ENCODE data around the gene PASD1. TPM values are rescaled to one million over a fixed set of nuclear protein-coding genes. Genes with fewer than 3 reads are reported as not detected.

PASD1 gene
- total RNA-seq, 1 donor from 2014 or later, result not detected

GRCh38 chrX:151708821-151709220, 145.3 kb downstream of the PASD1 start:
- H3K9me3 Mint-ChIP-seq (ENCODE audit: low read depth), result peaks cover 9% of the 10 kb centered on the region
- DNase-seq (ENCODE audit: low spot score, unreplicated experiment), result no peak
- H3K36me3 Mint-ChIP-seq (ENCODE audit: insufficient read depth), result no peaks in the 10 kb centered on the region
- H3K4me3 Mint-ChIP-seq (ENCODE audit: low read depth), result no peak overlapping the region
- no peak for TF ChIP-seq CTCF (IDR thresholded peaks at IDR 0.05; ENCODE audit: unreplicated experiment)
- no peaks in the 10 kb centered on the region for H3K4me1 Mint-ChIP-seq (ENCODE audit: low read depth)
- H3K27me3 Mint-ChIP-seq, result peaks cover 7% of the 10 kb centered on the region
- H3K27ac Mint-ChIP-seq, result no peak overlapping the region

GRCh38 chrX:151710457-151710856, 147.0 kb downstream of the PASD1 start:
- peaks cover 4% of the 10 kb centered on the region for H3K9me3 Mint-ChIP-seq (ENCODE audit: low read depth)
- no peak overlapping the region for H3K4me3 Mint-ChIP-seq (ENCODE audit: low read depth)
- DNase-seq (ENCODE audit: low spot score, unreplicated experiment), result no peak
- H3K27ac Mint-ChIP-seq, result no peak overlapping the region
- TF ChIP-seq CTCF (IDR thresholded peaks at IDR 0.05; ENCODE audit: unreplicated experiment), result no peak
- no peaks in the 10 kb centered on the region for H3K36me3 Mint-ChIP-seq (ENCODE audit: insufficient read depth)
- H3K4me1 Mint-ChIP-seq (ENCODE audit: low read depth), result no peaks in the 10 kb centered on the region
- peaks cover 7% of the 10 kb centered on the region for H3K27me3 Mint-ChIP-seq

- no peak for DNase-seq (ENCODE audit: low spot score, unreplicated experiment)
- Mint-ChIP-seq H3K27ac (no peak overlapping the region), H3K27me3 (peaks cover 7% of the 10 kb centered on the region), H3K36me3 (ENCODE audit: insufficient read depth) (no peaks in the 10 kb centered on the region), H3K4me1 (ENCODE audit: low read depth) (no peaks in the 10 kb centered on the region), H3K4me3 (ENCODE audit: low read depth) (no peak overlapping the region), H3K9me3 (ENCODE audit: low read depth) (peaks cover 3% of the 10 kb centered on the region)
- TF ChIP-seq CTCF (IDR thresholded peaks at IDR 0.05; ENCODE audit: unreplicated experiment), result no peak
These were observed 147.7 kb downstream of the PASD1 start for GRCh38 chrX:151711154-151711553.

GRCh38 chrX:151711787-151712186, 148.3 kb downstream of the PASD1 start:
- H3K27ac Mint-ChIP-seq, result no peak overlapping the region
- no peak for DNase-seq (ENCODE audit: low spot score, unreplicated experiment)
- H3K9me3 Mint-ChIP-seq (ENCODE audit: low read depth), result peaks cover 7% of the 10 kb centered on the region
- H3K27me3 Mint-ChIP-seq, result peaks cover 11% of the 10 kb centered on the region
- no peaks in the 10 kb centered on the region for H3K4me1 Mint-ChIP-seq (ENCODE audit: low read depth)
- H3K4me3 Mint-ChIP-seq (ENCODE audit: low read depth), result no peak overlapping the region
- H3K36me3 Mint-ChIP-seq (ENCODE audit: insufficient read depth), result no peaks in the 10 kb centered on the region
- no peak for TF ChIP-seq CTCF (IDR thresholded peaks at IDR 0.05; ENCODE audit: unreplicated experiment)

GRCh38 chrX:151712253-151712652, 148.8 kb downstream of the PASD1 start:
- Mint-ChIP-seq H3K9me3 (ENCODE audit: low read depth) (peaks cover 6% of the 10 kb centered on the region), H3K27ac (no peak overlapping the region)
- no peak for DNase-seq (ENCODE audit: low spot score, unreplicated experiment)

More at GRCh38 chrX:151712253-151712652, 148.8 kb downstream of the PASD1 start:
- Mint-ChIP-seq H3K4me3 (ENCODE audit: low read depth) (no peak overlapping the region), H3K4me1 (ENCODE audit: low read depth) (no peaks in the 10 kb centered on the region), H3K36me3 (ENCODE audit: insufficient read depth) (no peaks in the 10 kb centered on the region), H3K27me3 (peaks cover 11% of the 10 kb centered on the region)
- no peak for TF ChIP-seq CTCF (IDR thresholded peaks at IDR 0.05; ENCODE audit: unreplicated experiment)
